22Rv1 (cell line): ENCODE results near the gene NRARP.

Experiments used
- CTCF ChIP-seq: fragments of 450-650 bp; IDR thresholded peaks from 2 replicates; pipeline ENCODE4 v1.5.1; 2017; ENCODE audit warnings: mild to moderate bottlenecking
- ZFX ChIP-seq: fragments of 450-650 bp; IDR thresholded peaks from 2 replicates; pipeline ENCODE4 v1.6.1; 2017; ENCODE audit warnings: antibody characterized with exemption, borderline replicate concordance

GRCh38 chr9:137253717-137254623 lies 48.1 kb downstream of the NRARP start:
- TF ChIP-seq CTCF = no peak
- TF ChIP-seq ZFX = no peak
